GM12891 (cell line): ENCODE measurements around the gene LIG1.

ENCODE experiments used
- SPI1 ChIP-seq: IDR thresholded peaks from 2 replicates; pipeline ENCODE4 v1.6.1; 2011; ENCODE audit warnings: low read depth, low read length, control low read depth
- TAF1 ChIP-seq: IDR thresholded peaks from 2 replicates; pipeline ENCODE4 v1.6.1; 2011; ENCODE audit warnings: low read depth, low read length, control low read depth

GRCh38 chr19:48094129-48094854, 75.9 kb downstream of the LIG1 start:
- TF ChIP-seq TAF1 (no peak), SPI1 (no peak)
